ENCODE measurements around the gene MZB1. TPM values are rescaled to one million over a fixed set of nuclear protein-coding genes. Genes with fewer than 3 reads are reported as not detected.

The MZB1 gene
- total RNA-seq, 1 donor from 2014 or later: 7.8 TPM

DNA sequence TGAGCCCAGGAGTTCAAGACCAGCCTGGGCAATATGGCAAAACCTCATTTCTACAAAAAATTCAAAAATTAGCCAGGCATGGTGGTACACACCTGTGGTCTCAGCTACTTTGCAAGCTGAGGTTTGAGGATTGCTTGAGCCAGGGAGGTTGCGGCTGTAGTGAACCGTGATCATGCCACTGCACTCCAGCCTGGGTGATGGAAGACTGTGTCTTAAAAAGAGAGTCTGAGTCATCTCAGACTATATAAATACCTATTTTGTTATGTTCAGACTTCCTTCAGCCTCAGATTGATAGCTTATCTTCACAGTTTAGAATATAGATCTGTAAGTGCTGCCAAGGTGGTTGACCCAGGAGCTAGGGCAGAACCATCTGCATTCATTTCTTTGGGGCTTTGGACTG lies 49.7 kb downstream of the MZB1 start:
- peaks cover 33% of the 10 kb centered on the region for H3K4me1 ChIP-seq
- TF ChIP-seq, protein P1, sequence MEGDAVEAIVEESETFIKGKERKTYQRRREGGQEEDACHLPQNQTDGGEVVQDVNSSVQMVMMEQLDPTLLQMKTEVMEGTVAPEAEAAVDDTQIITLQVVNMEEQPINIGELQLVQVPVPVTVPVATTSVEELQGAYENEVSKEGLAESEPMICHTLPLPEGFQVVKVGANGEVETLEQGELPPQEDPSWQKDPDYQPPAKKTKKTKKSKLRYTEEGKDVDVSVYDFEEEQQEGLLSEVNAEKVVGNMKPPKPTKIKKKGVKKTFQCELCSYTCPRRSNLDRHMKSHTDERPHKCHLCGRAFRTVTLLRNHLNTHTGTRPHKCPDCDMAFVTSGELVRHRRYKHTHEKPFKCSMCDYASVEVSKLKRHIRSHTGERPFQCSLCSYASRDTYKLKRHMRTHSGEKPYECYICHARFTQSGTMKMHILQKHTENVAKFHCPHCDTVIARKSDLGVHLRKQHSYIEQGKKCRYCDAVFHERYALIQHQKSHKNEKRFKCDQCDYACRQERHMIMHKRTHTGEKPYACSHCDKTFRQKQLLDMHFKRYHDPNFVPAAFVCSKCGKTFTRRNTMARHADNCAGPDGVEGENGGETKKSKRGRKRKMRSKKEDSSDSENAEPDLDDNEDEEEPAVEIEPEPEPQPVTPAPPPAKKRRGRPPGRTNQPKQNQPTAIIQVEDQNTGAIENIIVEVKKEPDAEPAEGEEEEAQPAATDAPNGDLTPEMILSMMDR (IDR thresholded peaks at IDR 0.05): no peak
- ATAC-seq (no peak), DNase-seq (no peak)
- no peak overlapping the region for H3K27ac ChIP-seq
- intact Hi-C loops (cut with DNase I): no loop called here
- peaks cover 4% of the 10 kb centered on the region for H3K36me3 ChIP-seq
- H3K4me3 ChIP-seq: no peak overlapping the region
- no peaks in the 10 kb centered on the region for H3K9me3 ChIP-seq
- no peaks in the 10 kb centered on the region for H3K27me3 ChIP-seq (ENCODE audit: low read depth)

Other genes with a start within 250 kb of the MZB1 start
- 40.6 TPM for gene SIL1, start 191.5 kb downstream of the MZB1 start, total RNA-seq
- 176 TPM for gene MATR3, start 96.2 kb downstream of the MZB1 start, total RNA-seq
- gene PAIP2, start 48.1 kb downstream of the MZB1 start, total RNA-seq: 84.1 TPM
- 1.4 TPM for gene SLC23A1, start 6.6 kb downstream of the MZB1 start, total RNA-seq
- gene PROB1, start 5.2 kb upstream of the MZB1 start, total RNA-seq: 0.86 TPM
- 3.5 TPM for gene SPATA24, start 14.2 kb upstream of the MZB1 start, total RNA-seq
- gene DNAJC18, start 49.6 kb upstream of the MZB1 start, total RNA-seq: 10.0 TPM
- gene ECSCR, start 72.8 kb upstream of the MZB1 start, total RNA-seq: 48.8 TPM
- not detected for gene SMIM33, start 81.1 kb upstream of the MZB1 start, total RNA-seq
- gene STING1, start 92.8 kb upstream of the MZB1 start, total RNA-seq: 120 TPM
- 97.0 TPM for gene UBE2D2, start 171.4 kb upstream of the MZB1 start, total RNA-seq